ENCODE data around the gene CPNE7.

Gene CPNE7

DNA sequence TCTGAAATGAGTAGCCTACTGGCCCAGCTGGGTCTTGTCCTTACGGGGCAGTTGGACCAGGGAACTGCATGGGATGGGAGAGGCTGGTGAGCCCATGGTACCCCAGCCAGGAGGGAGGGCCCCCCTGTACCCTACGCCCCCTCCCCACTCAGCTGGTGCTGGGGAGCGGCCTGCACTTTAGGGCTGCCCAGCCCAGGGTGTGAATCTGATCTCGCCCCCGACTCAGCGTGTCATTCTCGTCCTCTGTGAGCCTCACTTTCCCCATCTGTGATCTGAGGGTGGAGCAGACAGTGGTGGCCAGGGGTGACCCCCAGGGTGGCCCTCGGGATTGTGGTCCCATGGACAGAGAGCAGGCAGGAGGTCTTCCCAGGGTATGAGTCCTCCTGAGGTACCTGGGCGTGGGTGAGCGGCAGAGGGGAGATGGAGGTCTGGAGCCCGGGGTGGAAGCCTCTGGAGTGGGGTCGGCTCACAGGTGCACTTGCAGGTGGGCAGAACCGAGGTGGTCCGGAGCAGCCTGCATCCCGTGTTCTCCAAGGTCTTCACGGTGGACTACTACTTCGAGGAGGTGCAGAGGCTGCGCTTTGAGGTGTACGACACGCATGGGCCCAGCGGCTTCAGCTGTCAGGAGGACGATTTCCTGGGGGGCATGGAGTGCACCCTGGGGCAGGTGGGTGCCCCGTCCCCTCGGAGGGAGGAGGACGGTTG lies 1.6 kb downstream of the CPNE7 start:
- TF ChIP-seq MAX (IDR thresholded peaks at IDR 0.05; ENCODE audit: low read depth, low read length) = no peak
- no peak for TF ChIP-seq POLR2A (IDR thresholded peaks at IDR 0.05; ENCODE audit: extremely low read depth, insufficient read length)
- TF ChIP-seq, protein P1, sequence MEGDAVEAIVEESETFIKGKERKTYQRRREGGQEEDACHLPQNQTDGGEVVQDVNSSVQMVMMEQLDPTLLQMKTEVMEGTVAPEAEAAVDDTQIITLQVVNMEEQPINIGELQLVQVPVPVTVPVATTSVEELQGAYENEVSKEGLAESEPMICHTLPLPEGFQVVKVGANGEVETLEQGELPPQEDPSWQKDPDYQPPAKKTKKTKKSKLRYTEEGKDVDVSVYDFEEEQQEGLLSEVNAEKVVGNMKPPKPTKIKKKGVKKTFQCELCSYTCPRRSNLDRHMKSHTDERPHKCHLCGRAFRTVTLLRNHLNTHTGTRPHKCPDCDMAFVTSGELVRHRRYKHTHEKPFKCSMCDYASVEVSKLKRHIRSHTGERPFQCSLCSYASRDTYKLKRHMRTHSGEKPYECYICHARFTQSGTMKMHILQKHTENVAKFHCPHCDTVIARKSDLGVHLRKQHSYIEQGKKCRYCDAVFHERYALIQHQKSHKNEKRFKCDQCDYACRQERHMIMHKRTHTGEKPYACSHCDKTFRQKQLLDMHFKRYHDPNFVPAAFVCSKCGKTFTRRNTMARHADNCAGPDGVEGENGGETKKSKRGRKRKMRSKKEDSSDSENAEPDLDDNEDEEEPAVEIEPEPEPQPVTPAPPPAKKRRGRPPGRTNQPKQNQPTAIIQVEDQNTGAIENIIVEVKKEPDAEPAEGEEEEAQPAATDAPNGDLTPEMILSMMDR (IDR thresholded peaks at IDR 0.05; ENCODE audit: low read depth, low read length) = no peak
- TF ChIP-seq MYC (IDR thresholded peaks at IDR 0.05; ENCODE audit: low read depth, low read length) = no peak
- H3K4me3 ChIP-seq (ENCODE audit: low read depth, low read length) = no peak overlapping the region
- no peak for DNase-seq (ENCODE audit: low read depth)

DNA sequence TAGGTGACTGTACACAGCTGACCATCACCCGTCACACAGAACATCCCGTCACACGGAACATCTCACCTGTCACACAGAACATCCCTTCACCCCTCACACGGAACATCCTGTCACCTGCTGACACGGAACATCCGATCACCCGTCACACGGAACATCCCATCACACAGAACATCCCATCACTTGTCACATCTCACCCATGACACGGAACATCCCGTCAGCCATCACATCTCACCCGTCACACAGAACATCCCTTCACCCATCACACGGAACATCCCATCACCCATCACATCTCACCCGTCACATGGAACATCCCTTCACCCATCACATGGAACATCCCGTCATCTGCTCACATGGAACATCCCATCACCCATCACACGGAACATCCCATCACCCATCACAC lies 3.8 kb downstream of the CPNE7 start:
- H3K4me3 ChIP-seq (ENCODE audit: low read depth, low read length) = no peak overlapping the region
- no peak for DNase-seq (ENCODE audit: low read depth)
- TF ChIP-seq POLR2A (IDR thresholded peaks at IDR 0.05; ENCODE audit: extremely low read depth, insufficient read length) (no peak), MAX (IDR thresholded peaks at IDR 0.05; ENCODE audit: low read depth, low read length) (no peak), MYC (IDR thresholded peaks at IDR 0.05; ENCODE audit: low read depth, low read length) (no peak)
- TF ChIP-seq, protein P1 (IDR thresholded peaks at IDR 0.05; ENCODE audit: low read depth, low read length) = no peak

- TF ChIP-seq, protein P1 (IDR thresholded peaks at IDR 0.05; ENCODE audit: low read depth, low read length) = no peak
- TF ChIP-seq MAX (IDR thresholded peaks at IDR 0.05; ENCODE audit: low read depth, low read length) = no peak
- no peak for TF ChIP-seq POLR2A (IDR thresholded peaks at IDR 0.05; ENCODE audit: extremely low read depth, insufficient read length)
- TF ChIP-seq MYC (IDR thresholded peaks at IDR 0.05; ENCODE audit: low read depth, low read length) = no peak
- no peak overlapping the region for H3K4me3 ChIP-seq (ENCODE audit: low read depth, low read length)
- no peak for DNase-seq (ENCODE audit: low read depth)
These were observed 5.6 kb downstream of the CPNE7 start for GRCh38 chr16:89581045-89581695.

- DNase-seq (ENCODE audit: low read depth) = no peak
- TF ChIP-seq, protein P1 (IDR thresholded peaks at IDR 0.05; ENCODE audit: low read depth, low read length) = no peak
- no peak for TF ChIP-seq MAX (IDR thresholded peaks at IDR 0.05; ENCODE audit: low read depth, low read length)
- no peak for TF ChIP-seq MYC (IDR thresholded peaks at IDR 0.05; ENCODE audit: low read depth, low read length)
- TF ChIP-seq POLR2A (IDR thresholded peaks at IDR 0.05; ENCODE audit: extremely low read depth, insufficient read length) = no peak
These were observed 6.5 kb downstream of the CPNE7 start for GRCh38 chr16:89581861-89582563.

GRCh38 chr16:89582614-89583196 lies 7.1 kb downstream of the CPNE7 start:
- TF ChIP-seq POLR2A (IDR thresholded peaks at IDR 0.05; ENCODE audit: extremely low read depth, insufficient read length) (no peak), MAX (IDR thresholded peaks at IDR 0.05; ENCODE audit: low read depth, low read length) (no peak), MYC (IDR thresholded peaks at IDR 0.05; ENCODE audit: low read depth, low read length) (no peak)
- TF ChIP-seq, protein P1 (IDR thresholded peaks at IDR 0.05; ENCODE audit: low read depth, low read length) = no peak
- no peak for DNase-seq (ENCODE audit: low read depth)
- no peak overlapping the region for H3K4me3 ChIP-seq (ENCODE audit: low read depth, low read length)

More at GRCh38 chr16:89581861-89582563, 6.5 kb downstream of the CPNE7 start:
- no peak overlapping the region for H3K4me3 ChIP-seq (ENCODE audit: low read depth, low read length)
